ENCODE data around the gene AVL9.
"Not testable (repeated sequence)": the region's sequence is repeated elsewhere in the genome, so short reads cannot be mapped to it uniquely, and the experiment has no call there.

AVL9 gene

DNA sequence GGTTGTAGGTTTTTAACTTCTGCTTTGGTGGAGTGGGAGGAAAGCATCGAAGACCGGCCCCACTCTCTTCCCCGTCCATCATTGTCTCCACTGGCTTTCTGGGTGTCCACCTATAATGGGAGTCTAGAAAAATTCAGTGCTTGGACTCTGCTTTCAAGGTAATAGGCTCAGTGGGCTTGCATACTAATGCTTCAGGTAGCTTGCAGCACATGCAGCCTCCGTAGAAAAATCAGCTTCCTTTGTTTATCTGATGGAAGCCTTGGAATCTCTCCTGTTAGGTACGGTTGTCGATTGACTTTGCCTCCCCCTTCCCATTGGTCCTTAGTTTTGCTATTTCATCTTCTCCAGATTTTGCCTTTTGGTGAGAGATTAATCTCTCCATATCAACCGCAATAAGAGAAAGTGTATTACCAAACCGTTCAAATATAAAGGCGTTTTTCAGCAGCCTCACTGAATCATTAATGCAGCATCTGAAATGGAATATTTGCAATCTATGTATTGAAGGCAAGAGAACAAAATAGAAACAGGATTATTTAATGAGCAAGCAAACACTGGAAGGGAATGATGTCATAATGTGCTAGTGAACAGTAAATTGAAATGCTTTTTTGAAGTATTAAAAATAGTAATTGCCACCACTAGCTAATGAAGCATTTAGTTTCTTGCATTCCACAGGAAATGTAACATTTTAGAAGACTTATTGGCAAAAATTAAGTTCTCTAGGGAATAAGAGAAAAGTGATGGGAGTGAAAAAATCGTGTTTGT, 944 bp downstream of the AVL9 start:
- no peak for DNase-seq

DNA sequence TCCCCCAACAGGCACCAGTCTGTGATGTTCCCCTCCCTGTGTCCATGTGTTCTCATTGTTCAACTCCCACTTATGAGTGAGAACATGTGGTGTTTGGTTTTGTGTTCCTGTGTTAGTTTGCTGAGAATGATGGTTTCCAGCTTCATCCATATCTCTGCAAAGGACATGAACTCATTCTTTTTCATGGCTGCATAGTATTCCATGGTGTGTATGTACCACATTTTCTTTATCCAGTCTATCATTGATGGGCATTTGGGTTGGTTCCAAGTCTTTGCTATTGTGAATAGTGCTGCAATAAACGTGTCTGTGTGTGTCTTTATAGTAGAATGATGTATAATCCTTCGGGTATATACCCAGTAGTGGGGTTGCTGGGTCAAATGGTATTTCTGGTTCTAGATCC, 4.5 kb downstream of the AVL9 start:
- DNase-seq: not testable (repeated sequence)

DNA sequence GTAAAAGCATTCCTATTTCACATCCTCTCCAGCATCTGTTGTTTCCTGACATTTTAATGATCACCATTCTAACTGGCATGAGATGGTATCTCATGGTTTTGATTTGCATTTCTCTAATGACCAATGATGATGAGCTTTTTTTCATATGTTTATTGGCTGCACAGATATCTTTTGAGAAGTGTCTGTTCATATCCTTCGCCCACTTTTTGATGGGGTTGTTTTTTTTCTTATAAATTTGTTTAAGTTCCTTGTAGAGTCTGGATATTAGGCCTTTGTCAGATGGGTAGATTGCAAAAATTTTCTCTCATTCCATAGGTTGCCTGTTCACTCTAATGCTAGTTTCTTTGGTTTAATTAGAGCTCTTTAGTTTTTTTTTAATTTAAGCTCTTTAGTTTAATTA, 4.9 kb downstream of the AVL9 start:
- not testable (repeated sequence) for DNase-seq

DNA sequence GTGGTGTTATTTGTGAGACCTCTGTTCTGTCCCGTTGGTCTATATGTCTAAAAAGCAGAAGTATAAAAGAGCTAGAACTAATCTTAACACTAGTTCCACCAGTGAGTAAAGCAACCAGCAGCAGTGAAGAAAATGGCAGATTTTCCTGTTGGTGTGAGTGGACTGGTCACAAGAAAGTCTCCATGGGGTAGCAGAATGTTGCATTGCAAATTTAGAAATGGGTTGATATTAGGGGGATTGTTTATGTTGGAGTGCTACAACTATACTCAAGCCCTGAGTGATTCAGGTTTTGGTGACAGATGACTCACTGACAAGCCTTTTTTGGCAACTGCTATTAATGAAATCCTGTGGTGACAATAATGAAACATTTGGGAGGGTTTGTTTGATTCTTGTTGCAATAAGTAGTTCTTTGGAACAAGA, 5.6 kb downstream of the AVL9 start:
- DNase-seq: no peak

DNA sequence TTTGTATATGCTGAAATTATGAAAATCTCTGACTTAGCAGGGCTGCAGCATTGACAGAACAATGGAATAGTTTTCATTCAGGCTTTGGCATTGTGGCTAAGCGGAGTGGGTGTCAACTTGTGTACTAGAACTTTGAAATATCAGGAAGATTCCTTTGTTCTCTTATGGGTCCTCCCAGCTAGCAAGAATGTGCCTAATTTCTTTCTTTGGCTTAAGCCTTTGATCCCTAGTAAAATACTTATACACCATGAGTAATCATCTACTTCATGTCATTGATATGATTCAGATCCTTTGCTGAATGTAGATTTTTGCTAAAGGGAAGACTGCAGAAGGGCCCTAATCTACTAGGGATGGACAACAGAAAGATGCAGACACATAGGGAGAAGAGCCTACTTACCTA, 6.2 kb downstream of the AVL9 start:
- DNase-seq: no peak

DNA sequence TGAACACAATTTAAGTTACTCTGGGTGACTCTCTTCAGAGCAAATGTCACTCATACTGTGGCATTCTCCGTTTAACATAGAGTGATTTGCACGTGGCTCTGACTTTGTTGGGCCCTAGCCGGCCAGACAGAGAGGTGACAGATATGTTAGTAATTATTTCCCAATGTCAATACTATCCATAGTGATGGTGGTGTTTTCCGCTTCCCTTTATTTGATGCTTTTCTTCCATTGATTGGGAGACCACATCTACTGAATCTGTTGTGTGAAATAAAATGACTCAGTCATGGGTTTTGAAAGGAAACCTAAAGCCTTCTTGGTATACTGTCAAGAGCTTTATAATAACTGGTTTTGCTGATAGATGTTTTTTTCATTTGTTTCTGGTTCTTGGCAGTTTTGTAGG, 7.4 kb downstream of the AVL9 start:
- no peak for DNase-seq

DNA sequence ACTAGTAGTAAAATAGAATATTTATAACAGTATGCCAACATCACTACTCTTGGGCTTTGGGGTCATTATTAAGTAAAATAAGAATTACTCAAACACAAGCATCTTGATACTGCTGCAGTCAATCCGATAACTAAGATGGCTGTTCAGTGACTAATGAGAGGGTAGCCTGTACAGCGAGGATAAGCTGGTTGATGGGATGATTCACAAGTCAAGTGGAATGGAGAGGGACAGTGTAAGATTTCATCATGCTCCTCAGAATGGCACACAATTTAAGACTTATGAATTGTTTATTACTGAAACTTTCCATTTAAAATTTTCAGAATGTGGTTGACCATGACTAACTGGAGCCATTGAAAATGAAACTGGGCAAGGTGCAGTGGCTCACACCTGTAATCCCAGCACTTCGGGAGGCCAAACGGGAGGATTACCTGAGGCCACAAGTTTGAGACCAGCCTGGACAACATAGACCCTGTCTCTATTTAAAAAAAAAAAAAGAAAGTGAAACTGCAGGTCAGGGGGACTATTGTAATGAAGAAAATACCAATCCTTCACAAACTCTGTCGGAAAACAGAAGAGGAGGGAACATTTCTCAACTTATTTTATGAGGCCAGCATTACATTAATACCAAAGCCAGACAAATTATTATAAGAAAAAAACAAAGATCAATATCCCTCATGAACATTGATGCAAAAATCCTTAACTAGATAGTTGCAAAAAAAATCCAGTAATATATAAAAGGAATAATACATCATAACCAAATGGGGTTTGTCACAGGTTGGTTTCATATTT, 11.2 kb downstream of the AVL9 start:
- DNase-seq: no peak

DNA sequence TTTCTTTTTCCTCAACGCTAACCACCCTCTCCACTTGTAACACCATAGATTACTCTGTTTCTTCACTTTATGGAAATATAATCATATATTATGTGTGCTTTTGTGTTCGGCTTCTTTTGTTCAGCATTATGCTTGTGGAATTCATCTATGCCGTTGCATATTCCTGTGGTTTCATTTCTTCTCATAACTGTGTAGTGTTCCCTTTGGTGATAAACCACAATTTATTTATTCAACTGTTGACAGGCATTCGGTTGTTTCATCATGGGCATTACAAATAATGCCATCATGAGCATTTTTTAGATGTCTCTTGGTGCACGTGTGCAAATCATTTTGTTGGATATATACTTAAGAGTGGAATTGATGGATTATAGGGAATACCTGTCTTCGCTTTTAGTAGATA, 12.1 kb downstream of the AVL9 start:
- DNase-seq: no peak

DNA sequence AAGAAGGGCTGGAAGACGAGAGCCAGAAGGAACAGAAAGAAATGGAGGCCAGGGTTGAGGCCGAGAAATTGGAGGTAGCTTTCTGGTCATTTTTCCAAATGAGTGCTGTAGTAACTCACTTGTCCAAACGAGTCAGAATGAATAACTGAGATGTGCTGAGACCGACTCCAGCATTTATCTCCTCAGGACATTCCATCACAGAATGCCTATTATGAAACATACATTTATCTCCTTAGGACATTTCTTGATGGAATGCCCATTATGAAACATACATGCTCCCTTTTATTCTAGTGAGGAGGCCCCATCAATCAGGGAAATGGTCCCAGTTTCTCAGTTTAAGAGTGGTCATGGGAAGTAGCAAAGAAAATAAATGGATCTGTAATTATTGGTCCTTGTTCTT, 16.5 kb downstream of the AVL9 start:
- DNase-seq: no peak

DNA sequence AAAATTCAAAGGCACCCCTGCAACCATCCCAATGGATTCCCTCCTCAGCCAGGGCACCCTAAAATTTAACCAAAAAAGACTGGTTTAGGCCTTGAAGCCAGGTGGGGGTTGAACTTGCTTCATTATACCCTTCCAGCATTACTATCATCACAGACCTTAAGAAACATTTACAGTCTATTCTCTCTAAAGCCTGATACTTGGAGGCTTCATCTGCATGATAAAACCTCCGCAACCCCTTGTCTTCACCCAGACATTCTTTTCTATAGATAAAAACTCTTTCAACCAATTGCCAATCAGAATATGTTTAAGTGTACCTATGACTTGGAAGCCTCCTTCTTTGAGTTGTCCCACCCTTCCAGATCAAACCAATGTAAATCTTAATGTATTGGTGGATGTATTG, 17.9 kb downstream of the AVL9 start:
- DNase-seq: no peak

DNA sequence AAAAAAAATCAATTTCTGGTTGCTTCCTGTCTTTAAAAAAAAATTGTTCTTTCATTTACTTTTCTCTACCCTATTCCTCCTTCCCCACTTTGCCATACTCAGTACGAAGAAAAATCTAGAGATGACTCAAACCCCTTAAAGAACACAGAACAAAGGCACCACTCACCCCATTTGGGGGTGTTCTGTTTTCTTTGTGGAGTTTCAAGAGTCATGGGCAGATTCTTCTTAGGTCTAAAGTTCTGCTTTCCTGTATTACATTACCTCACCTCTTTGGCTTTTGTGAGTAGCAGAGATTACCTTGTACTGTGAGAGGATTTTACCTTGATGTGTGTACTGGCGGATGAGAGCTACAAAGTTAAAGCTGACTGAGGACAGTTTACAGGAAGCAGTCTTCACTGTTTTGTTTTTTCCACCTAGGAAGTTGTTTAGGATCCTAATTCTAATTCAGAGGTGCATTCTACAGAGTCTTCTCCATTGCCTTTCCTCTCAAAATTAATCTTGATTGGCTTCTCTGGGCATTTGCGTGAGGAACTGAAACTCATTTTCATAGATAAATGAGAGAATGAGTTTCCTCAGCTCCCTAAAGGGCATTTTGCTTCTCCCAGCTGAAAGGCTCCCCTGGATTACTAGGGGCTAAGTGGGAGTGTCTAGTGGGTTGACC, 20.7 kb downstream of the AVL9 start:
- no peak for DNase-seq

DNA sequence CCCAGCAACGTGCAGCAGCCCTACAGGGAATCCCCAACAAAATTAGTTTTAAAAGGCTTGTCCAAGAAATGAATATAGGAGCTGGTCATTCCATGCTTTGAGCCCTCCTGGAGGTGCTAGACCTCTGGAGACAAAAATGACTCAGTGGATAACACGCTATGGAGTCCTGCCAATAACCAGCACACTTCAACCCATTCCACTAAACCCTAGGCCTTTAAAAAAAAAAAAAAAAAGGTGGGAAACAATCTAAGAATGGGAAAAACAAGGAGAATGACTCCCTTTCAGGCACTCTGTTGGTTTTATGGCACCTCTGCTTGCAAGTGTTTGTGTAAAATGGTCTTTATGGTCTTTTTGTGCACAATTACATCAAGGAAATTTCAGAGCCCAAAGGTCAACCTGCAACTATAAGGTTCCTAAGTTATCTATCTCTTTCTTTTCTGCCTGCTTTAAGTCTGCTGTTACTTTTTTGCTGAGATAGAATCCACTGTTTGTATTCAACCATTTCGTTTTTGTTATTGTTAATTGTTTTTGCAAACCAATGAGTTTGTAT, 21.3 kb downstream of the AVL9 start:
- DNase-seq: no peak

DNA sequence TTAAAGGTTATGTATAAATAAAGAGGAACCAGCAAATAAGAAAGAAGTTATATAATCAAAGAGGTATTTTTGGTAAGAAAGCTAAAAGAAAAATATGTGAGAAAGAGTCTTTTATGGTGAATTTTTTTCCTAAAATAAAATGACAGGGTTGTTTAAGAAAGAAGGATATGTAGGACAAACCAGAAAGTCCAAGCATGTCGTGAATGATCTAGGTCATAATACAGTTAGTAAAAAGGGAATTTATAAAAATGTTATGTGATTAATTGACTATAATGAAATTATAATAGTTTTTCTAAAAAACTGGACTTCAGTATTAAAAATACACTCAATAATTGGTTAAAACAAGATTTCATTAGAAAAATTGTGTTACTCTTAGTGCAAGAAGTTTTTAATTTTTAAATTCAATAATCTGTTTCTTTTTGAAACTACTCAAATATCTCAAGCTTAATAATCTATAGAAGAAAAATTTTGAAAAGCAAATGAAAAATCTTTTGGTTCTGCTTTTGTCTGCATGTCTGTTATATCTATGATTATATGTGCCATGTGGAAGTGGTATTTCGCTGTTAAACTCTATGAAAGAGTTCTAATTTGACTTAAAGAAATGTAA, 23.3 kb downstream of the AVL9 start:
- no peak for DNase-seq

DNA sequence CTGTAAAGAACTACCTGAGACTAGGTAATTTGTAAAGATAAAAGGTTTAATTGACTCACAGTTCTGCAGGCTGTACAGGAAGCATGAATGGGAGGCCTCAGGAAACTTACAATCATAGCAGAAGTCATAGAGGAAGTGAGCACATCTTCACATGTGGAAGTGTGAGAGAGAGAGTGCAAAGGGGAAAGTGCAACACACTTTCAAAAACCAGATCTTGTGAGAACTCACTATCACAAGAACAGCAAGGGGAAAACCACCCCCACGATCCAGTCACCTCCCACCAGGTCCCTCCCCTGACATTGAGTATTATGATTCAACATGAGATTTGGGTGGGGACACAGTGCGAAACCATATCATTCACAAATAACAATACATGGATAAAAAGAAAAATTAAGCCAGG, 24.5 kb downstream of the AVL9 start:
- no peak for DNase-seq

DNA sequence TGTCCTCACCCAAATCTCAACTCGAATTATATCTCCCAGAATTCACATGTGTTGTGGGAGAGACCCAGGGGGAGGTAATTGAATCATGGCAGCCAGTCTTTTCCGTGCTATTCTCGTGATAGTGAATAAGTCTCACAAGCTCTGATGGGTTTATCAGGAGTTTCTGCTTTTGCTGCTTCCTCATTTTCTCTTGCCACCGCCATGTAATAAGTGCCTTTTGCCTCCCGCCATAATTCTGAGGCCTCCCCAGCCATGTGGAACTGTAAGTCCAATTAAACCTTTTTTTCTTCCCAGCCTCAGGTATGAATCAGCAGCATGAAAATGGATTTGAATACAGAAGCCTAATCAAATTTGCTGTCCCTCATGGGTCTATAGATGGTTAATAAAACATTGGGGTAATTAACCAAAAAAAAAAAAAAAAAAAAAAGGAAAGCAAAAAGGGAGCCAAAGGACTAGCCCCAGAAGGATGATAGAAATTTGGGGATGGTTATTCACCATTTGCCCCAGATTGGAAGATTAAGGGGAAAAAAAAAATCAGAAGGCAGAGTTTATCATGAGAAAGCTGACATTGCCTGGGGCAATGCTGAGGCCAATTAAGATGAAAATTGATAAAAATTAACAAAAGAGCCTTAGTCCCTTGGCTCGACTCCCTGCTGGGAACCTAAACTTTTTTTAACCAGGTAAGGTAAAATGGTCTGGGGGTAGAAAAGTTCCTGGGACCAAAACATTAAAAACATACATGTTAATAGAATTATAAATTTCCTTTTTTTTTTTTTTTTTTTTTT, 27.6 kb downstream of the AVL9 start:
- no peak for DNase-seq

DNA sequence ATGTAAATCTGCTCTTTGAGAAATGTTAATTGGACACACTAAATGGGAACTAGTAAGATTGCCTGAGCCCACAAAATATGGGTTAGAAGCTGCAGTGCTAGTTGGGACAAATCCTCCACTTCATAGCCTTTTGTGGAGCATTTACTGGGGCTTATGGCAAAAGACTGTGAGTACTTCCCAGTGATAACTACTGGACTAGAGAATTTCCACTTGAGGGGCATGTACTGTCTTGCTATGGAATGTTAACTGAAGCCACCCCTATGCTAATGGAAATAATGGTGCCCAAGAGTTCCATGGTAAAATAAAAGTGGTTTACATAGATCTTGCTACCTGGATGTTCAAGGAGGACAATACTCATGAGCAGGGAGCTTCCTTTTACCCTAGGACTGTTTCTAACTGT, 29.3 kb downstream of the AVL9 start:
- no peak for DNase-seq

DNA sequence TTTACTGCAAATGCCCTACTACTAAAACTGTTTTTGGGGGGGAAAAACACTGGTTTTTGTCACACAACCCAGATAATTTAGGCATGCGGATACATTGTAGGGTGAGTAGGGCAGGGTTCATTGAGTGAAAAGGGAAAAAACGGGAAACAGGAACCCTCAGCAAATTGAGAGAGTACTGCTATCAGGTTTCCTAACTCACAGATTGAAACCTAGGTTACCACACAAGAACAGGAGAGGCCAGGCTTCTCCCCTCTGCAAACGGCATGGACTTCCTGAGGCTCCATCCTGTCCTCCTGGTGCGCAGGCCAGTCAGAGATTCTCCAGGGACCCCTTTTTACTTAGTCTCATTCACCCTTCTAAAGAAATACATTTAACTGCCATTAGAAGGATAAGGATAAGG, 30.6 kb downstream of the AVL9 start:
- no peak for DNase-seq

DNA sequence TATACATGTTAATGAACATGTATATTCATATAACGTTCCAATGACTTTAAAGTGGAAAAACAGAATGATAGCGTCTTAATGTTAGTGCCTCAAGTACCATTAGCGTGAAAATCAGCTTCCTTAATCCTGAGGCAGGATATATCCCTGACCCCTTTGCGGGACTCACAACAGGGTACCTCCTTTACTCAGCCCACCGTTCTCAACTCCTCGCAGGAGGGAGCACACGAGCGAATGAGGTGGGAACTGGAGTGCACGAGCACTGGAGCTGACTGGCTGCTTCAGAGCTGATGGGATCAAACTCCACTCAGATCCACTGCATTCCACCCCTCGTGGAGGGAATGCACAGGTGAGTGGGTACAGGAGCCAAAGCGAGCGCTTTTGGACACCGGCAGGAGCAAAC, 36.1 kb downstream of the AVL9 start:
- DNase-seq: no peak

DNA sequence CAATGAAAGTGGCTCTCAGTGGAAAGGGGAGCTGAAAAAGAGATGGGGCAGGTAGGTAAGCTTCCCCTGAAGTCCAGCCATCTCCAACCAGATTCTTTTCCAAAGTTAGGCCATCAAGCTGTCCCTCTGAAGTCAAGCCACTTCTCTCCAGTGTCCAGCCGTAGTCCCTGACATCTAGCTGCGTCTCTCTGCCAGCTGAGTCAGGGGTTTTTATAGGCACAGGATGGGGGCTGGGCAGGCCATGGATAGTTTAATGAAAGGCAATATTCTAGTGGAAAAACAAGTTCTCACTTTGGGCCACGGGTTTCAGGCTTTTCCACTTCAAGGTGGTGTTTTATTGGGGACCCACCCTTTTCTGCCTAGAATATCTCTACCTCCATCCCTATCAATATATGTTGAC, 36.8 kb downstream of the AVL9 start:
- no peak for DNase-seq

DNA sequence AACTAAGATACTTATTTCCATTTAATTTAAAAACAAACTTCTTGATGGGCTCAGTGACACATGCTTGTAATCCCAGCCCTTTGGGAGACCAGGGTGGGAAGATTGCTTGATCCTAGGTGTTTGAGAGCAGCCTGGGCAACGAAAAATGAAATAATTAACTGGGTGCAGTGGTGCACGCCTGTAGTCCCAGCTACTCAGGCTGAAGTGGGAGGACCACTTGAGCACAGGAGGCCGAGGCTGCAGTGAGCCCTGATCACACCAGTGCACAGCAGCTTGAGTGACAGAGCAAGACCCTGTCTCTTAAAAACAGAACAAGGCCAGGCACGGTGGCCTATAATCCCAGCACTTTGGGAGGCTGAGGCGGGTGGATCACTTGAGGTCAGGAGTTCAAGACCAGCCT, 37.4 kb downstream of the AVL9 start:
- DNase-seq: no peak

DNA sequence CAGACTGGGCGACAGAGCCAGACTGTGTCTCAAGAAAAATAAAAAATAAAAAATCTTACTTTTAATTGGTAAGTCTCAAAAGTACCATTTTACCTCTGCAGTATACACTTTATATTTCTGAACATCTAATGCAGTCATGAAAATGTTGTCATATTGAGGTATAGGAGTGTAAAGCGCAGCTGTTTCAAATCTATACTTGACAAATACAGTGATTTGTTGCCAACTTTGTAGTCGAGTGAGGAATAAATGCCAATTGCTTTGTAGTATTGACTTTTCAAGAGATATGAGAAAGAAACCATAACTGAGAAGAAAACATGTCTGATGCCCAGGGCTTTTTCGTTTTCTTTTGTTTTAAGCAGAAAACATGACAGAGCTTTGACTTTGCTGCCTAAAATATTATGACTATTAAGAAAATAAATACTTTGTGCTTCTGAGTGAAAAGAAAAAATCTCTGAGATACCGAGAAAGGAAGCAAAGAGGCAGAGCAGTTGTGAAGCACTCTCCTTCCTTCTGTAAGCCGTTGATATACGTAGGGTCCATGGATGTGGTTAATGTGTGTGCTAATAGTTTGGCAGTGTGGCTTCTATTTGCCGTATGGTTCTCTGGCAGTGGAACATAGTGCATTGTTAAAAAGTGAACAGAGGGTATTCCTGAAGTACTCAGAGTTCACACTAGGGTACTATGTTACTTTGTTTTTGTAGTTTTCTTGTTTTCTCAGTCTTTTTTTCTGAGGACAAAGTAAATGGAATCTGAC, 38.2 kb downstream of the AVL9 start:
- DNase-seq: no peak
